ENCODE results near the gene BEND7.

Gene BEND7

GRCh38 chr10:13400196-13400965, 128.4 kb downstream of the BEND7 start:
- DNase-seq (ENCODE audit: low spot score in 2 of 2), result no peak
- ATAC-seq, result no peak
- no peak overlapping the region for H3K27ac Mint-ChIP-seq
- no peaks in the 10 kb centered on the region for H3K36me3 Mint-ChIP-seq
- no peak overlapping the region for H3K4me3 Mint-ChIP-seq
- no peaks in the 10 kb centered on the region for H3K4me1 Mint-ChIP-seq
- no peaks in the 10 kb centered on the region for H3K9me3 Mint-ChIP-seq

DNA sequence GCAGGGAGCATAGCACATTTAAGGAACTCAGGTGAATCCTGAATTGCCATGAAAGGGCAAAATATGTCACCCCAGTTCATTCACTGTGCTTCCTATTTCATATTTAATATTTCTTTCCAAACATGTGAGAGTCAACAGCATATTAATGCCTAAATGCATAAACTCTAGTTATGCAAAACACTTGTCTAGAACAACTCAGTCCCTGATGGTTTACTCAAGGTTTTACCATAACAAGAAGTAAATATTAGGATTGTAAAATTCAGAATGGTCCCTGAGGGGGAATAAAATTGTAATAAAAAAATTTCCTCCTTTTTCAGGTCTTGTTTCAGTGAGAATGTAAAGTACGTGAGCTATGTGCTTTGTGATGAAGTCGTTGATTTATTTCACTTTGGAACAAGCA, 129.1 kb downstream of the BEND7 start:
- Mint-ChIP-seq H3K9me3 (no peaks in the 10 kb centered on the region), H3K4me1 (no peaks in the 10 kb centered on the region), H3K36me3 (no peaks in the 10 kb centered on the region), H3K4me3 (no peak overlapping the region), H3K27ac (no peak overlapping the region)
- DNase-seq (ENCODE audit: low spot score in 2 of 2), result no peak
- no peak for ATAC-seq

DNA sequence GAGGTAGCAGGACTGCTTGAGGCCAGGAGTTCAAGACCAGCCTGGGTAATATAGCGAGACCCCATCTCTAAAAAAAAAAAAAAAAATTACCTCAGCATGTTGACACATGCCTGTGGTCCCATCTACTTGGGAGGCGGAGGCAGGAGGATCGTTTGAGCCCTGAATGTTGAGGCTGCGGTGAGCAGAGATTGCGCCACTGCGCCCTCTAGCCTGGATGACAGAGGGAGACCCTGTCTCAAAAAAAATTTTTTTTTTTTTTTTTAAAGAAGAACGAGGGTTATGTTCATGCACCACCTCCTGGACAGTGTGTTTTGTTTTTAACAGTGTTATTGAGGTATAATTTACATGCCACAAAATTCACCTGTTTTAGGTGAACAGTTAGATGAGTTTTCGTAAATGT, 129.6 kb downstream of the BEND7 start:
- no peak for DNase-seq (ENCODE audit: low spot score in 2 of 2)

GRCh38 chr10:13397052-13397451, 131.8 kb downstream of the BEND7 start:
- no peak for ATAC-seq
- no peak overlapping the region for H3K27ac Mint-ChIP-seq

More for the DNA sequence above, 129.6 kb downstream of the BEND7 start:
- ATAC-seq, result no peak
- Mint-ChIP-seq H3K36me3 (no peaks in the 10 kb centered on the region), H3K4me3 (no peak overlapping the region), H3K27ac (no peak overlapping the region), H3K9me3 (no peaks in the 10 kb centered on the region), H3K4me1 (no peaks in the 10 kb centered on the region)

DNA sequence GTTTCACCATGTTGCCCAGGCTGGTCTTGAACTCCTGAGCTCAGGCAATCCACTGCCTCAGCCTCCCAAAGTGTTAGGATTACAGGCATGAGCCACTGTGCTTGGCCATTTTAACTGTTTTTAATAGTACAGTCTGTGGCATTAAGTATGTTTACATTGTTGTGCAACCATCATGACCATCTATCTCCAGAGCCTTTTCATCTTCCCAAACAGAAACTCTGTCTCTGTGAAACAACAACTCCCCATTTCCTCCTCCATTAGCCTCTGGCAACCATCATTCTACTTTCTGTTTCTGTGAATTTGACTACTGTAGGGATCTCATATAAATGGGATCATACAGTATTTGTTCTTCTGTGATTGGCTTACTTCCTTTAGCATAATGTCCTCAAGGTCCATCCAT, 132.4 kb downstream of the BEND7 start:
- ATAC-seq, result no peak
- H3K4me3 Mint-ChIP-seq, result no peak overlapping the region

More at GRCh38 chr10:13397052-13397451, 131.8 kb downstream of the BEND7 start:
- no peak for DNase-seq (ENCODE audit: low spot score in 2 of 2)
- Mint-ChIP-seq H3K4me1 (no peaks in the 10 kb centered on the region), H3K36me3 (no peaks in the 10 kb centered on the region), H3K9me3 (no peaks in the 10 kb centered on the region), H3K4me3 (no peak overlapping the region)

GRCh38 chr10:13395540-13395939, 133.3 kb downstream of the BEND7 start:
- no peak for DNase-seq (ENCODE audit: low spot score in 2 of 2)
- no peak for ATAC-seq
- no peak overlapping the region for H3K4me3 Mint-ChIP-seq
- H3K4me1 Mint-ChIP-seq, result no peaks in the 10 kb centered on the region
- no peak overlapping the region for H3K27ac Mint-ChIP-seq
- no peaks in the 10 kb centered on the region for H3K9me3 Mint-ChIP-seq
- no peaks in the 10 kb centered on the region for H3K36me3 Mint-ChIP-seq

More for the DNA sequence above, 132.4 kb downstream of the BEND7 start:
- Mint-ChIP-seq H3K9me3 (no peaks in the 10 kb centered on the region), H3K4me1 (no peaks in the 10 kb centered on the region), H3K36me3 (no peaks in the 10 kb centered on the region), H3K27ac (no peak overlapping the region)
- no peak for DNase-seq (ENCODE audit: low spot score in 2 of 2)

DNA sequence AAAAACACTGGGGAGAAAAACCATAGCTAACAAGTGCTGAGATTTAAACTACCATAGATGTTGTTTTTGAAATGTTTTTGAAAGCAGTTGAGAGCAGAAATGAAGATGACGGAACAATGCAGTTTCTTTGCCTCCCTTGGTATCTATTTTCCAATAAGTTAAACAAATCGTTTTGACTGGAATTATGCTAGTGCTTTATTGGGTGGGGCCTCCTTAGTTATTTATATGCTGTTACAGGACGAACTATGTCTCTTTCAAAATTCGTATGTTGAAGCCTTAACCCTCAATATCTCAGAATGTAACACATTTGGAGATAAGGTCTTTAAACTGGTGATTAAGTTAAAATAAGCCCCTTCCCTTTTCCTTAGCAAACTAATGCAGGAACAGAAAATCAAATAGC, 135.2 kb downstream of the BEND7 start:
- Mint-ChIP-seq H3K4me1 (no peaks in the 10 kb centered on the region), H3K4me3 (no peak overlapping the region), H3K27ac (no peak overlapping the region), H3K36me3 (no peaks in the 10 kb centered on the region), H3K9me3 (no peaks in the 10 kb centered on the region)
- ATAC-seq, result no peak
- no peak for DNase-seq (ENCODE audit: low spot score in 2 of 2)

DNA sequence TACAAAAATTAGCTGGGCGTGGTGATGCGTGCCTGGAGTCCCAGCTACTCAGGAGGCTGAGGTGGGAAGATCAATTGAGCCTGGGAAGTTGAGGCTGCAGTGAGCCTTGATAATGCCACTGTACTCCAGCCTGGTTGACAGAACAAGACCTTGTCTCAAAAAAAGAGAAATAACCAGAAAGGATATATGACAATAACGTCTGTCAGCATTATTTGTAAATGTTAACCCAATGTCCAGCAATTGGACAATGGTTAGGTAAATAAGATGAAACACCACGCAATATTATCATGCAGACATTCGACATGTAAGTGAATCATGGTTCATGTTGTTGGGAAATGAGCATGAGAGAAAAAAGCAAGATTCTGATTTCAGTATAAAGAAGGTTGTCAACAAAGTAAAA, 136.1 kb downstream of the BEND7 start:
- Mint-ChIP-seq H3K4me1 (no peaks in the 10 kb centered on the region), H3K9me3 (no peaks in the 10 kb centered on the region), H3K36me3 (no peaks in the 10 kb centered on the region), H3K27ac (no peak overlapping the region), H3K4me3 (no peak overlapping the region)
- ATAC-seq (no peak), DNase-seq (ENCODE audit: low spot score in 2 of 2) (no peak)

Data from stimulated activated effector memory CD8-positive, alpha-beta T cell treated with anti-CD3 and anti-CD28 coated beads, Interleukin-12 subunit alpha, Interleukin-12 subunit beta, amount 100 ng/mL, for 72 hours (primary cell).